GM19463 (cell line): Measurements from ENCODE around the gene MMP13.
"Not testable (repeated sequence)": the region's sequence is repeated elsewhere in the genome, so short reads cannot be mapped to it uniquely, and the experiment has no call there.

Experiments used
- ATAC-seq: cut with Tn5 transposase; IDR thresholded peaks from one replicate; pipeline ENCODE4 v1.9.1; 2021; ENCODE audit warnings: mild to moderate bottlenecking, moderate library complexity; ENCODE audit not compliant: unreplicated experiment

The MMP13 gene

GRCh38 chr11:102905848-102906247 is 49.7 kb downstream of the MMP13 start:
- ATAC-seq = not testable (repeated sequence)

GRCh38 chr11:102903895-102904294 is 51.6 kb downstream of the MMP13 start:
- not testable (repeated sequence) for ATAC-seq

DNA sequence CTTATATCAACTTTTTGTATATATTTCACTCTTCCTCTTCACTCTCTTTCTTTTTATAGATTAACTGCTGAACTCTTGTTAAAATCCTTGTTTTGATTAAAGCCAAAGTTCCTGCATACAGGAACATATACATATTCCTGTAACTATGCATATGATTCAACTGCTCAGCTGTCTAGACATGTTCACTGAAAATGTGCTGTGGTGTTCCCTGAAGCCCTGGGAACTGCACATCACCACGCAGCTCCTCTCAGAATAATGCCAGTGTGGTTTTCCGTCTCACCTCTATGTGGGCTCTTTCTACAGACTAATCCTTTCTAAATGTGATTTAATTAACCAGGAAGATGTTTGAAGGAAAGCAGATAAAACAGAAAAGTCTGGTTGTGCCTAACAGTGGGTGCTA is 55.2 kb downstream of the MMP13 start:
- ATAC-seq = no peak
